Dendritic cell treated with granulocyte-macrophage colony-stimulating factor and Interleukin-4, amounts not matched to agents 40 ng/mL and 50 ng/mL, for 4 days (primary cell): ENCODE measurements around the gene PANK4.

Experiments
- H3K27ac Mint-ChIP-seq: one replicate; pipeline ENCODE4 v1.8.0; 2022; ENCODE audit warnings: mild to moderate bottlenecking, mixed read lengths
- H3K27me3 Mint-ChIP-seq: one replicate; pipeline ENCODE4 v1.8.0; 2022; ENCODE audit warnings: mild to moderate bottlenecking, mixed read lengths
- H3K36me3 Mint-ChIP-seq: one replicate; pipeline ENCODE4 v1.8.0; 2022; ENCODE audit warnings: low read depth, mixed read lengths
- H3K4me1 Mint-ChIP-seq: one replicate; pipeline ENCODE4 v1.8.0; 2022; ENCODE audit warnings: low read depth, mixed read lengths
- H3K4me3 Mint-ChIP-seq: one replicate; pipeline ENCODE4 v1.8.0; 2022; ENCODE audit warnings: mild to moderate bottlenecking, moderate library complexity, mixed read lengths
- H3K9me3 Mint-ChIP-seq: one replicate; pipeline ENCODE4 v1.8.0; 2022; ENCODE audit warnings: mixed read lengths
- intact Hi-C: fragments of 100-400 bp; cut with micrococcal nuclease; formaldehyde crosslinking; loops from one replicate; pipeline ENCODE4 v1.15.0; 2022

Gene PANK4

DNA sequence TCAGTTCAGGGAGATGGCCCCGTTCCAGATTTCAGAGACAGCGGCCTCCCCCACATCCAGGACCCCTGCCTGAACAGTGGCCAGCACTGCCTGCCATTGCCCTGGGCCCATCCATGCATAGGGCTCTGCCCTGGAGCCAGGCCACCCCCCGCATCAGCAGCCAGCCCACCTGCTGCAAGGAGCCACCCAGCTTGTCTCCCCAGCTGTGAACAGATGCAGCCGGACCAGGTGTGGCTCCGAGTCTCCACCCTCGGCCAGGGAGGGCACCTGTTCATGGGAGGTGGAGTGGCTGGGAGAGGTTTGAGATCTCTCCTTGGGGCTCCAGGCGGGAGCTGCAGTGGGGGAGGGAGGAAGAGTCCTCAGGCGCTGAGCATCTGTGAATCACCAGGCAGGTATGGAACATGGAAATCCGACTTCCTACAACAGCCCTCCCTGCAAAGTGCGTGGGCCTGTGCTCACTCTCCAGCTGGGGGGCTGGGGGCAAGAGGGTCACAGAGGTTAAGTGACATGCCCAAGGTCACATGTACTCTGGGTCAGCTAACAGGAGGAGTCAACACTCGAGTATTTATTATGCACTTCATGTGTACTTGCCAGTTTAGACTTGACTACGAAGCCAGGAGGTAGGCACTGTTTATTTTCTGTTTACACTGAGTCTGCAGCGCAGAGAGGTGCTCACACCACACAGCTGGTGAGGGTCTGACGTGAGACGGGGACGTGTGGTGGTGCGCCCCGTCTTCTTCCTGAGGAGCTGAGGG lies 8.5 kb upstream of the PANK4 start:
- peaks cover 95% of the 10 kb centered on the region for H3K27me3 Mint-ChIP-seq
- no peak overlapping the region for H3K4me3 Mint-ChIP-seq
- H3K36me3 Mint-ChIP-seq = no peaks in the 10 kb centered on the region
- no peak overlapping the region for H3K27ac Mint-ChIP-seq
- no peaks in the 10 kb centered on the region for H3K9me3 Mint-ChIP-seq
- intact Hi-C loops = no loop called here
- peaks cover 5% of the 10 kb centered on the region for H3K4me1 Mint-ChIP-seq

DNA sequence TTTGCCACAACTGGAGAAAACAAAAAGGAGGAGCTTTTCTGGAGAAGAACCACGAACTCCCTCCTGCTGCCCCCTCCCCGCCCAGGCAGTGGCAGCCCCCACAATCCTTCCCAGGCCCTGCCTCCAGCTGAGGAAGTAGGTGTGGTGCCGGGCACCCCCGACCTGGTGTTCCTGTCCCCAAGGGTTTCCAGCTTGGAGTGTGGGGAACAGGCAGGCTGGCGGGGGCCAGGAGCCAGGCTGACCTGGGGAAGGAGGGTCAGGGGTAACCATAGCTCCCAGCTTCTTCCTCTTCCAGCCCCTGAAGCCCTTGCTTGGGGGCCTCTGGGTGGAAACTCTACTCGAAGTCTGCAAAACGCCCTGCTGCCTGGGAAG lies 7.9 kb upstream of the PANK4 start:
- intact Hi-C loops = no loop called here
- Mint-ChIP-seq H3K9me3 (no peaks in the 10 kb centered on the region), H3K27me3 (peaks cover 95% of the 10 kb centered on the region), H3K36me3 (no peaks in the 10 kb centered on the region), H3K4me3 (no peak overlapping the region), H3K4me1 (peaks cover 5% of the 10 kb centered on the region), H3K27ac (no peak overlapping the region)

DNA sequence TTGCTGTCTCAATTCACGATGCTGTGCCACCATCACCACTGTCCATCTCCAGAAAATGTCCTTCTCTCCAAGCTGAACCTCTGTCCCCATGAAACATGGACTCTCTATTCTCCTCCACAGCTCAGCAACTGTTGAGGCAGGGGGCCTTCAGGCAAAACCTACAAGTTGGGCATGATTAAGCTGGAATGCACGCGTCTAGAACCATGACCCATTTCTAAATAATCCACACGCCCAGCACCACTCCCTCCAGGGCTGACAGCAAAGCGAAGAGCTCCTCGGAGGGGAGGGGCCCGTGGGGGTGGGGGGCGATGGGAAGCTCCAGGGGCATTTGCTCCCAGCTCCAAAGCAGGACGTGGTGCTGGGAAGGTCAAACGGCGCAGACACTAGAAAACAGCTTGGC lies 7.0 kb upstream of the PANK4 start:
- H3K4me1 Mint-ChIP-seq = peaks cover 5% of the 10 kb centered on the region
- no peaks in the 10 kb centered on the region for H3K9me3 Mint-ChIP-seq
- no peak overlapping the region for H3K4me3 Mint-ChIP-seq
- peaks cover 93% of the 10 kb centered on the region for H3K27me3 Mint-ChIP-seq
- intact Hi-C loops = no loop called here
- no peak overlapping the region for H3K27ac Mint-ChIP-seq
- no peaks in the 10 kb centered on the region for H3K36me3 Mint-ChIP-seq

DNA sequence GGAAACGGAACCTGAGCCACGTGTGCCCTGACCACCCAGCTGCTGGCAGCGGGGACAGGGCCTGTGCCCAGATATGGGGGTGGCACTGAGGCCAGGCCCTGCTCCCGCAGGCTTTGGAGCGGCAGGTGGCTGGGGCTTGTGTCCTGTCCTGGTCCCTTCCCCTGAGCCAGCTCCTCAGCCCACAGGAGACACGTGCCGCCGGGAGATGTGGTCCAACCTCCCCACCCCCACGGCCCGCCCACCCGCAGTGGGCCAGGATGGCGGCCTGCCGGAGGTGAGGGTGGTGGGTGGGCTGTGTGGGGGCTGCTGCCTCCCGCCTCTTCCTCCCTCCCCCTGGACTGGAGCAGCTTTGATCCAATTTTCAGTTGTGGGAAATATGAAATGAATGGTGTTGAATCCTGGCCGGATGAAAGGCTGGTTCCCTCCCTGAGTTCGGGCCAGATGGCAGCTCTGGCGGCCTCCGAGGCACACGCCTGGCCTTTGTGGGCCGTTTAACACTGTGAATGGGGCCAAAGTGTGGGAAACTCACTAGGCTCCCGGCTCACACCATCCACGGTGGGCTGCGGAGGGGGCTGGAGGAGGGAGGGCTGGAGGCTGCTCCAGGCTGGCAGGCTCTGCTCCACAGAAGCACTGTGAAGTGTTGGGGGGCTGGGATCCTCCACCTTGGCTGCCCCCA lies 6.2 kb upstream of the PANK4 start:
- intact Hi-C loops = no loop called here
- H3K9me3 Mint-ChIP-seq = no peaks in the 10 kb centered on the region
- no peak overlapping the region for H3K4me3 Mint-ChIP-seq
- no peak overlapping the region for H3K27ac Mint-ChIP-seq
- H3K27me3 Mint-ChIP-seq = peaks cover 93% of the 10 kb centered on the region
- peaks cover 5% of the 10 kb centered on the region for H3K4me1 Mint-ChIP-seq
- H3K36me3 Mint-ChIP-seq = no peaks in the 10 kb centered on the region

DNA sequence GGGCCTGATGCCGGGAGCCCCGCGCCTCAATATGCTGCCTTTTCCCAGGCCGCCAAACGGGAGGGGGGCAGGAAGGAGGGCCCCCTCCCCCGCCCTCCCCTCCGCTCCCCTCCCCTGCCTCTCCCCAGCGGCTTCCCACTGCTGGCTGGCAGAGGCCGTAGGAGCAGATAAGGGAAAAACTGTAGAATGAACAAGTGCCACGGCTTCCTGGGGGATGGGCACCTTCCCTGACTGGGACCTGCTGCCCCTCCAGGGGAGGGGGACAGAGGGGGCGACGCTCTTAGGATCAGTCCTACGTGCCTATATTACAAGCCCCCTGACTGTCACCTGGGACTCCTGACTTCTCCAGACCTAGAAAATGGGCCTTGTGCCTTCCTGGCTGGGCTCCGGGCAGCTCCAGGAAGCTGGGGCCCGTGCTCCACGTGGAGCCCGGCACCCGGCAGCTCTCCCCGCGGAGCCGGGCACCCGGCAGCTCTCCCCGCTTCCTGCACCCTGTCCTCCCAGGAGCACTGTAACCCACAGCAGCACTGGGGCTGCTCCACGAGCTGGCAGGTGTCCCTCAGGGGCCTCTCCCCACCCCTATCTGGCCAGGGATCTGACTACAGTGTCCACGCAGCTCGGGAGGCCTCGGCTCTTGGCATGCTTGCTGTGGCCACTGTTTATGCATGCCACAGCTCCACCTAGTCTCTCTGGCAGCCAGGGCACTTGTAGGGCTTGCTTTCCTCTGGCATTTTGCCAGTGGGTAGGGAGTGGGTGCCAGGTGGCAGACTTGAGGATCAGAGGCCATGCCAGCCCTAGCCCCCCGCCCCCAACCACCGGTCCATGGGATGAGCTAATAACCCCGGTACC lies 4.3 kb upstream of the PANK4 start:
- Mint-ChIP-seq H3K36me3 (no peaks in the 10 kb centered on the region), H3K27me3 (peaks cover 87% of the 10 kb centered on the region), H3K9me3 (no peaks in the 10 kb centered on the region), H3K4me1 (peaks cover 14% of the 10 kb centered on the region), H3K27ac (no peak overlapping the region), H3K4me3 (no peak overlapping the region)
- intact Hi-C loops = no loop called here

DNA sequence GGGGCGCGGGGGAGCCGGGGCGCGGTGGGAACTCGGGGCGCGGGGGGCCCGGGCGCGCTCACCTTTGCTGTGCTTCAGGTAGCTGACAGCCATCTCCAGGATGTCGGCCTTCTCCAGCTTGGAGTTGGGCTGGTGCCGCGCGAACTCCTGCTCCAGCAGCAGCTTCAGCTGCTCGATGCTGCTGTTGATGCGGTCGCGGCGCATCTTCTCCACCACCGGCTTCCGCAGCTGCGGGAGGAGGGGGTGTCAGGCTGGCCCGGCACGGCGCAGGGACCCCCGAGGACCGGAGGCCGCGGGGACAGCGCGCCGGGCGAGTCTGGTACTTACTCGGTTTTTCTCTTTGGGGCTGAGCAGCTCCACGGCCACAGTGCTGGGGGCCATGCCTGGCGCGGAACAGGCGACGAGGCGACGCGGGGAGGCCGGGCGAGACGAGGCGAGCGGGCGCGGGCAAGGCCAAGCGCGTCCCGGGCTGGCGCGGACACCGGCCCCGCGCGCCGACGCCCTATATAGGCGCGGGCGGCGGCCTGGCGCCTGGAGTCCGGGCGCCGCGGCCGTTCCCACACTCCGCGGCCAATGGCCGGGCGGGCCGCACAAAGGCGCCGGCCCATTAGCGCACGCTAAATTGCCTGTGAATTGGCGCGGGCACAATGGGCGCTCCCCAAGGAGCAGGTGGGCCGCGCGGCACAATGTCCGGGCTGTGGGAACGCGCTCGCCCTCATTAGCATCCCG lies 3.6 kb upstream of the PANK4 start, which contains the start of gene HES5:
Gene HES5, minus strand, starts transcription at position 480 of the 729 bp plus-strand sequence. Its CDS starts 99 bp downstream, at position 381.
- Mint-ChIP-seq H3K9me3 (no peaks in the 10 kb centered on the region), H3K4me1 (peaks cover 20% of the 10 kb centered on the region), H3K27ac (no peak within 1 kb of the TSS), H3K4me3 (peak within 1 kb of the TSS; percentile 57), H3K27me3 (peaks cover 79% of the 10 kb centered on the region), H3K36me3 (peaks cover 6% of the 10 kb centered on the region)
- intact Hi-C loops = loop anchor here (10.0 kb wide), 1 partner anchor 115 kb away; no protein-coding TSS in a partner anchor

DNA sequence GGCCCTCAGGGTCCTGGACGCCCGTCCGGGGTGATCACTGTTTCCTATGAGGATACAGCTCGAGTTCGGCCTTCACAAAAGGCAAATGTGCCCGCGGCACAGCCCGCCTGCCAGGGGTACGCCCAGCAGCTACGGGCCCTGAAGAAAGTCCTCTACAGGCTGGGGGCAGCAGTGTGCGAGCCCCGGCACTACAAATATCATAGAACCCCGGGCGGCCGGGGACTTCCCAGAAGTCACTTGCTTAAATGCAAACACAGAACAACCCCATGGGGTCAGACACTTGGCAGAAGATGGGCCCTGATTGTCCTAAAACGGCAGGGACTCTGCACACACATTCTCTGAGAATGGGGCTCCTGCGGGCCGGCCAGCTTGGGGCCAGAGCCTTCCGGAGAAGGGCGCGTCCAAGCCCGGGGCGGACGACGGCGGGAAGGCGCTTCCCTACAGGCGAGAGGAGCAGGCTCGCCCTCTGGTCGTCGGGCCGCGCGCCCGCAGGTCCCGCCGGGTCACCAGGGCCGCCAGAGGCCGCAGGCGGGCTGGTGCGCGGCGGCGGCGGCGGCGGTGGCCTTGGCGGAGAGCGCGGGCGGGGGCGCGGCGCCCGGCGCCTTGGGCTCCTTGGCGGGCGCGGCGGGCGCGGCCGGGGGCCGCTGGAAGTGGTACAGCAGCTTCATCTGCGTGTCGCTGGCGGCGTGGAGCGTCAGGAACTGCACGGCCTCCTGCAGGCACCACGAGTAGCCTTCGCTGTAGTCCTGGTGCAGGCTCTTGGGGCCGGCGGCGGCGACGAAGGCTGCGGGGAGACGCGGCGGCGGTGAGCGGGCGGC lies 2.8 kb upstream of the PANK4 start:
- Mint-ChIP-seq H3K9me3 (no peaks in the 10 kb centered on the region), H3K27me3 (peaks cover 71% of the 10 kb centered on the region), H3K36me3 (peaks cover 11% of the 10 kb centered on the region), H3K4me1 (peaks cover 27% of the 10 kb centered on the region), H3K4me3 (peak overlapping the region; percentile 57), H3K27ac (peak overlapping the region; percentile 34)
- intact Hi-C loops = loop anchor here (10.0 kb wide), 1 partner anchor 116 kb away; no protein-coding TSS in a partner anchor

DNA sequence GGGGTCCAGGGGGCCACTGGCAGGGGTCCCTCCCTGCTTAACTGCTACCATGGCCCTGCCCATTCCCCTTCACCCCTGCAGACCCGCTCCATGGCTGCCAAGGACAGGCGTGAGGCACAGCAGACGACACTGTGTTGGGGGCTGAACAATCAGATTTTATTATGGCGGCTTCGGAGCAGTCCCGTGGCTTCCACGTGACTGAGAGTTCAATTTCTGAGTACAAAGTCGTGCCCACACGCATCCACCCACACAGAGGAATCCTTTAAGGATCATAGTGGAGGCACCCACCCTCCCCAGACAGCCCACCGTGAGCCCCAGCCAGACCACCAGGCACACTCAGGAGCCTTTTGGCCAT lies 2.2 kb upstream of the PANK4 start:
- peaks cover 66% of the 10 kb centered on the region for H3K27me3 Mint-ChIP-seq
- peaks cover 16% of the 10 kb centered on the region for H3K36me3 Mint-ChIP-seq
- H3K27ac Mint-ChIP-seq = peak overlapping the region; percentile 34
- H3K4me1 Mint-ChIP-seq = peaks cover 33% of the 10 kb centered on the region
- no peak overlapping the region for H3K4me3 Mint-ChIP-seq
- intact Hi-C loops = loop anchor here (10.0 kb wide), 1 partner anchor 116 kb away; no protein-coding TSS in a partner anchor
- no peaks in the 10 kb centered on the region for H3K9me3 Mint-ChIP-seq

DNA sequence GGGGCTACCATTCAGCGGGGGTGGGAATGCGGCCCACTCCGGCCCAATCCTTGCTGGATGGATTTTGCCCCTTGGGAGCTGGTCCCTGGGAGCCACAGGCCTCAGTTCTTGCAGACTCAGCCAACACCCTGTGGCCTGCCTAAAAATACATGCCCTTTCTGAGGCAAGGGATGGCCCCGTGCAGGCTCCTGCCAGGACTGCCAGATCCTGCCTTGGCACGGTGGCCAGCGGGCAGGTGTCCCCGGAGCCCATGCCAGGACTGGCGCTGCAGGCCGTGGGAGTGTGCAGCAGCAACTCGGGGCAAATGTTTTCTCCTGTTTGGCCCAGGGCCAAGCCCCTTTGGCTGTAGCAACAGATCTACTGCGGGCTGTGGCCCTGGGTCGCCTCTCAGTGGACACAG lies 1.6 kb upstream of the PANK4 start:
- Mint-ChIP-seq H3K9me3 (no peaks in the 10 kb centered on the region), H3K27ac (no peak overlapping the region), H3K4me1 (peaks cover 34% of the 10 kb centered on the region), H3K27me3 (peaks cover 60% of the 10 kb centered on the region), H3K4me3 (no peak overlapping the region), H3K36me3 (peaks cover 20% of the 10 kb centered on the region)
- intact Hi-C loops = loop anchor here (10.0 kb wide), 1 partner anchor 117 kb away; no protein-coding TSS in a partner anchor

DNA sequence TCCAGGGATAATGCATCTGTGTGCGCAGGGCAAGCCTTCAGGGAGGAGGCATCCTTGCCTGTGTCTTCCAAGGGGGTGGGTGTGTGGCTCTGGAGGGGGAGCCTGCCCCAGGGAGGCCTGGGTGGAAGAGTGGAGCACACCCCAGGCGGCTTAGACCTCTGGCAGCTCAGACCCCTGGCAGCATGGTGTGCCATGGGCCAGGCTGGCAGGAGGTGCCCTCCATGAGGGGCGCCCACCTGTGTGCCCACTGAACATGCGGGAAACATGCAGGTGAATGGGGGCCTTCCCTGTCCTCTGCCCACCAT lies 1.1 kb upstream of the PANK4 start:
- Mint-ChIP-seq H3K9me3 (no peaks in the 10 kb centered on the region), H3K4me3 (no peak overlapping the region), H3K27ac (no peak overlapping the region), H3K4me1 (peaks cover 38% of the 10 kb centered on the region), H3K27me3 (peaks cover 55% of the 10 kb centered on the region), H3K36me3 (peaks cover 26% of the 10 kb centered on the region)
- intact Hi-C loops = loop anchor here (10.0 kb wide), 1 partner anchor 117 kb away; no protein-coding TSS in a partner anchor

DNA sequence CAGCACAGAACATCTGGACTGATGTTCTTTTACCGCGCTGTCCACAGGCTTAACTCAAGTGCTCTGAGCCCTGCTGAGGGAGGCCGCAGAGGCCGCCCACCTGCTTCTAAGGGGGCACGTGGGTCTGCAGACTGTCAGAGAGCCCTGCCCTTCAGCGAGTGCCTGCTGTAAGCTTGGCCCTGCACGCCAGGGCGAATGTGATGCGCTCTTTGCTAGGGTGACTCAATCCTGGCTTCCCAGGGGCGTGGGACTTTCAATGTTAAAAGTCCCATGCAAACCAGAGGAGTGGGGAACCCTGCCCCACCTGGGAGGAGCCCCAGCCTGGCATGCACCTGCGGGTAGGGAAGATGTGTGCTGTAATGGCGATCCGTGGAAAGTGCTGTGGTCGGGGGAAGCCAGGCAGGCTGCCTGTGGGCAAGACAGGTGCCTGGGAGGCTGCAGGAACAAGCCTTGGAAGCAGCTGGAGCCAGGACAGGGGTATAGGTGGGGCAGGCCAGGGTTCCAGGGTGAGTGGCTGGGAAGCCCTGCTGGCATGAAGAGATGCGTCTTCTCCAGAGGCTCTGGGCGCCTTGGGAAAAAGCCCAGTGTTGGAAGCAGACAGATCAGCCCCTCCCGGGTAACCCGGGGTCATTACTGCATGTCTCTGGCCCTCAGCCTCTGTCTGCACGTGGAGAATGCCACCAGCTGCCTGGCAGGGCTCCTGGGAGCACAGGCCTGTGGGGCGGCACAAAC lies 594 bp upstream of the PANK4 start:
- Mint-ChIP-seq H3K27ac (peak overlapping the region; percentile 90), H3K4me3 (peak overlapping the region; percentile 39), H3K27me3 (peaks cover 50% of the 10 kb centered on the region), H3K9me3 (no peaks in the 10 kb centered on the region), H3K36me3 (peaks cover 31% of the 10 kb centered on the region), H3K4me1 (peaks cover 40% of the 10 kb centered on the region)
- intact Hi-C loops = loop anchor here (1.0 to 10.0 kb wide), 3 partner anchors 21 to 118 kb away; partner anchors contain the start of gene PRXL2B

DNA sequence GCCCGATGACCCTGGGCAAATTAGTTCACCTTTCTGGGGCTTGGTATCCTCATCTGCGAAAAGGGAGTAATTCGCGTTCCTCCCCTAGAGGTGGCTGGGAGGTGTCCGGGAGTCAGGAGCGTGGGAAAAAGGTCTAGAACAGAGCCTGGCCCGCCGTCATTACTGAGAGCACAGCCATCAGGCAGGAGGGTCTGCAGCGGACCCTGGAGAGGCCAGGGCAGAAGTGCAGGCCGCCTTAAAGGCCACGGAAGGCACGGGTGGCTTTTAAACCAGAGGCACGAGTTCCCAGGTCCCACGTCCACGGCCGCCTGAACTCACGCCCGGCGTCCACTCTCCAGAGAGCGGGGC lies 850 bp downstream of the PANK4 start:
- peak overlapping the region; percentile 88 for H3K4me3 Mint-ChIP-seq
- intact Hi-C loops = loop anchor here (10.0 kb wide), 1 partner anchor 119 kb away; no protein-coding TSS in a partner anchor
- no peaks in the 10 kb centered on the region for H3K9me3 Mint-ChIP-seq
- H3K4me1 Mint-ChIP-seq = peaks cover 35% of the 10 kb centered on the region
- peak overlapping the region; percentile 90 for H3K27ac Mint-ChIP-seq
- peaks cover 35% of the 10 kb centered on the region for H3K27me3 Mint-ChIP-seq
- H3K36me3 Mint-ChIP-seq = peaks cover 45% of the 10 kb centered on the region
